SK-MEL-5 (cell line): ENCODE data around the gene KIDINS220. TPM values are rescaled to one million over a fixed set of nuclear protein-coding genes. Genes with fewer than 3 reads are reported as not detected.

Experiments
- DNase-seq: peaks from one replicate; pipeline ENCODE4 v3.0.0-alpha.2; 2016; ENCODE audit warnings: low read depth, low spot score
- in situ Hi-C: cut with HindIII; loops from 2 replicates; pipeline ENCODE4 v1.10.0; 2016; ENCODE audit warnings: low sequenced_read_pairs, high pct_unique_total_duplicates, low pct_unique_long_range_greater_than_20kb
- polyA plus RNA-seq, 2 experiments: library from polyadenylated mRNA; depleted of rRNA; stranded (reverse); fragments of >200 nt; gene quantifications; 2 replicates each; pipeline ENCODE4 v1.2.3, GENCODE V29; 2015
- total RNA-seq: library from RNA; depleted of rRNA; stranded (reverse); fragments of >200 nt; shearing (Covaris generic); gene quantifications from 2 replicates; pipeline ENCODE4 v1.2.3, GENCODE V29; 2014; rRNA removed

KIDINS220 gene
- 54.5 and 58.5 TPM in 2 replicates for total RNA-seq
- polyA plus RNA-seq (2015; cell fraction: cytosol; rRNA removed): 27.9 and 36.8 TPM in 2 replicates
- 41.9 and 55.8 TPM in 2 replicates for polyA plus RNA-seq (2015; cell fraction: nucleus; rRNA removed)

- in situ Hi-C loops: no loop called here
- DNase-seq: peak; percentile 88
Observed at GRCh38 chr2:8836971-8837794, at the start of gene KIDINS220. Gene KIDINS220 (minus strand): TSS chr2:8837613. CDS start chr2:8827093, 10,520 bp downstream.

GRCh38 chr2:8886876-8887275 lies 49.5 kb upstream of the KIDINS220 start:
- no peak for DNase-seq
- in situ Hi-C loops: no loop called here

- in situ Hi-C loops: no loop called here
- DNase-seq: no peak
Observed at GRCh38 chr2:8886202-8886518, 48.7 kb upstream of the KIDINS220 start.

DNA sequence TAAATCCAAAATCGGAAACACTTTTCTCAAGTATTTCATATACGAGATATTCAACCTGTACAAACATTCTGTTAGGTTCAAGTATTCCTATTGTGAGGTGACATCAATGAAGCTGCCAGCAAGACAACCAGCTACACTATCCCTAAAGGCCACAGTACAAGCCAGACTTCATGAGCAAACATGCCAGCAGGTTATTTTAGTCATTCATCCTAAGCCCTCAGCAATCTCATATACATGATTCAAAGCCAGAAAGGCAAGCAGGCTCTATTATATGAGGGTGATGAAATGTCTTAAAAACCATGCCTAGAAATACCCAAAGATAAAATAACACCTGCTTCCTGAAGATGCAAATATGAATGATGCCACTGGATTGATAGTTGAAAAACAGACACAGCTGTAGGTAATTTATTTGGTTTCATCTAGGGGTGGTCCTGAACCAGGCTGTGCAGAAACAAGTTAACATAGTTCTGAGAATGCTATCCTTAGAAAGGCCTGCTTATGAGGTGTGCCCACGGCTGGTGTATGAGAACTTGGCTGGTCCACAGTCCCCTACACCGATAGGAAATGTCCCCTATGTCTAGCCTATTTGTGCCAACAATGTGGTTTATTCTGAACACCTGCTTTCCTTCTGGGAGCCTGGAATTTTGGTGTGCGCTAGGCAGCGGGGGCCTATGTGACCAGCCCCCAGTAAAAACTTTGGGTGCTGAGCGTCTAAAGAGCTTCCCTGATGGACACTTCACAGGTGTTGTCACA lies 48.2 kb upstream of the KIDINS220 start:
- no peak for DNase-seq
- in situ Hi-C loops: no loop called here

GRCh38 chr2:8884812-8885211 lies 47.4 kb upstream of the KIDINS220 start:
- in situ Hi-C loops: no loop called here

GRCh38 chr2:8882094-8882493 lies 44.7 kb upstream of the KIDINS220 start:
- in situ Hi-C loops: no loop called here
- DNase-seq: peak; percentile 89

More at GRCh38 chr2:8884812-8885211, 47.4 kb upstream of the KIDINS220 start:
- no peak for DNase-seq

GRCh38 chr2:8877894-8878293 lies 40.5 kb upstream of the KIDINS220 start:
- no peak for DNase-seq
- in situ Hi-C loops: no loop called here

GRCh38 chr2:8877332-8877731 lies 39.9 kb upstream of the KIDINS220 start:
- in situ Hi-C loops: no loop called here
- DNase-seq: no peak

- in situ Hi-C loops: no loop called here
- no peak for DNase-seq
Observed at GRCh38 chr2:8876628-8877027, 39.2 kb upstream of the KIDINS220 start.

DNA sequence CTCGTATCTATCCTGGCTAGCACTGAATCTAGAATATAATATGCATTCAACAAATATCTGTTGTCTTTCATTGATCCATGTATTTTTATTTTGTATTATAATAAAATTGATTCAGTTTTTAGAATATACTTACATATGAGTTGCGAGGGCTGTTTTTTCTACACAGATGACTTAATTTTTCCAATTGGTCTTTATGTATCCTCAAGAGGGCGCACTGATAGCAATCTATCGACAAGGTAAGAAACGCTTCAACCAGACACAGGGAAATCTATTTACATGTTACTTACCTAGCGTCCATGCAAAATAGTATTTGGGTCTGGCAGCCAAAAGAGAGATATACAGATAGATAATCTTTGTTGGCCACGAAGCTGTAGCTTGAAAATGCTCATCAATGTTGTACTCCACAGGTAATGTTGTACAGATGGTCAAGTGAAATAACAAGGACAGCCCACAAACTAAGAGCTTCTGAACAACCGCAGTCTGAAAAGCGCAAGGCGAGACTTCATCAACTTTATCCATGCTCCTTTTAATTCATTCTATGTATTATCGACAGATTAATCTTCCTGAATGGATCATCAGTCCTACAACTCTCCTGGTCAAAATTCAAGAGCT lies 35.5 kb upstream of the KIDINS220 start:
- DNase-seq: peak; percentile 72
- in situ Hi-C loops: no loop called here

- DNase-seq: no peak
- in situ Hi-C loops: no loop called here
Observed at GRCh38 chr2:8870441-8870840, 33.0 kb upstream of the KIDINS220 start.

GRCh38 chr2:8867363-8867762 lies 29.9 kb upstream of the KIDINS220 start:
- in situ Hi-C loops: no loop called here
- no peak for DNase-seq

GRCh38 chr2:8863331-8863953 lies 26.0 kb upstream of the KIDINS220 start:
- DNase-seq: no peak
- in situ Hi-C loops: no loop called here

GRCh38 chr2:8862230-8862629 lies 24.8 kb upstream of the KIDINS220 start:
- no peak for DNase-seq
- in situ Hi-C loops: no loop called here

DNA sequence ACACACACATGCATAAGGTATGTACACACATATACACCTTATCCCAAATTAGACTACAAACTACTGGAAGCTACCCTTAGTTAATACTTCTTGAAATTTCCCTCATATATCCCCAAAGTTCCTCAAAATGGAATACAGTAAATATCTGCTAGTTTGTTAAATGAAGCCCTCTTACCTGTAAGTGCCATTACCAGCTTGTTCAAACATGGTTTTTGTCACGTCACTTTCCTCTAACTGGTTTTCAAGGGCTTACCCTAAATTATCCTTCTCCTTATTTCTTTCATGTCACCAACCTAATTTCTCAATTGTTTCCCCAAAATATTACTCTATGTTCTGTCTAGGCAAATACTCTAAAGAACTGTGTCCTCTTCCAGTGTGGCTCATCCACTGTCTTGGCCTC lies 24.4 kb upstream of the KIDINS220 start:
- no peak for DNase-seq
- in situ Hi-C loops: no loop called here

DNA sequence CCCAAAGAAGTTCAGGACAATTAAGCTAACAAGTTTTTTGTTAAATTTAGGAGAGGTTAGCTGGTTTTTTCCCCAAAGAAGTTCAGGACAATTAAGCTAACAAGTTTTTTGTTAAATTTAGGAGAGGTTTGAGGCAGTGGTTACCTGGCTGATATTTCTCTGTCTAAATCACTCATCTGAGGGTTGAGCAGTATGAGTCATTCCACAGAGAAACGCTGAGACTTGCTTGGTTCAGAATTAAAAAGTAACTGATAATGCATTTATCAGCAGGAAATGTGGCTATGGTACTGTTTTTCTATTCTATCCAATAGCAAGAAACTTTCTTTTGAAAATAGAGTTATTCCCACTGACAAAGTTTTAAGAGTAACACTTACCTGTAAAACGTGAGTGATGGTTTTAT lies 22.8 kb upstream of the KIDINS220 start:
- no peak for DNase-seq
- in situ Hi-C loops: no loop called here

DNA sequence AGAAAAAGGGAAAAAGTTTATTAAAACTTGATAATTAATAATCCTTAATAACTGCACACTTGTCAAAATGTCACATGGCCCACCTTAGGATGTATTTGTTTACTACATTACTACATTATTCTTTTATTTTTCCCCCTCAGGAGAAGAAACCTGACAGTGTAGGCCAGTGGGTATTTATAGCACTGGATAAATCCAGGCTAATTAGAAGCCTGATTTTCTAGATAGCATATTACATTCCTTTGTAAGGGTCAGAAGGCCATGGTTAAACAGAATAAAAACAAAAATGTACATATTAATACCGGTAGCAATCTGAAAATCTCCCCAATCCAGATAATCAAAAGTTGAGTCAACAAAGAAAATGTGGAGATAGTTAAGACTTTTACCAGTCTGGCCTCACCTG lies 21.5 kb upstream of the KIDINS220 start:
- in situ Hi-C loops: no loop called here

DNA sequence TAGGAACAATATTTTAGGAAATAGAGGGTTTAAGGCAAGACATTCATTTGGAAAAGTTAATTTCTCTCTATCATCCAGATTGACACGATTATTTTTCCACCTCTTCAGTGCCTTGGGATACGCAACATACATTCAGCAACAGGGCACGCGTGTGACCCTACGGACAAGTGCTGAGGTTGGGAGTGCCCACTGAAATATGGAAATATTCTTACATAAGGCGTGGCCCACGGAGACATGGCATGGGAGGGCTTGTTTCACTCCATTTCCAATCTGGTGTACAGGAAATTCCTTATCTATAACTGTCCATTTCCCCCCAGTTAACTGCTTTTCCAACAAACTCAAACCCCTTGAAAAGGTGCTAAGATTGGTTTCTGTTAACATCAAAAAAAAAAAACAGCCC lies 20.9 kb upstream of the KIDINS220 start:
- no peak for DNase-seq
- in situ Hi-C loops: no loop called here

More for the DNA sequence above, 21.5 kb upstream of the KIDINS220 start:
- no peak for DNase-seq
